ENCODE results near the gene BEND4.

- no peak for TF ChIP-seq POLR2A (IDR thresholded peaks at IDR 0.05)
- TF ChIP-seq, protein P1, sequence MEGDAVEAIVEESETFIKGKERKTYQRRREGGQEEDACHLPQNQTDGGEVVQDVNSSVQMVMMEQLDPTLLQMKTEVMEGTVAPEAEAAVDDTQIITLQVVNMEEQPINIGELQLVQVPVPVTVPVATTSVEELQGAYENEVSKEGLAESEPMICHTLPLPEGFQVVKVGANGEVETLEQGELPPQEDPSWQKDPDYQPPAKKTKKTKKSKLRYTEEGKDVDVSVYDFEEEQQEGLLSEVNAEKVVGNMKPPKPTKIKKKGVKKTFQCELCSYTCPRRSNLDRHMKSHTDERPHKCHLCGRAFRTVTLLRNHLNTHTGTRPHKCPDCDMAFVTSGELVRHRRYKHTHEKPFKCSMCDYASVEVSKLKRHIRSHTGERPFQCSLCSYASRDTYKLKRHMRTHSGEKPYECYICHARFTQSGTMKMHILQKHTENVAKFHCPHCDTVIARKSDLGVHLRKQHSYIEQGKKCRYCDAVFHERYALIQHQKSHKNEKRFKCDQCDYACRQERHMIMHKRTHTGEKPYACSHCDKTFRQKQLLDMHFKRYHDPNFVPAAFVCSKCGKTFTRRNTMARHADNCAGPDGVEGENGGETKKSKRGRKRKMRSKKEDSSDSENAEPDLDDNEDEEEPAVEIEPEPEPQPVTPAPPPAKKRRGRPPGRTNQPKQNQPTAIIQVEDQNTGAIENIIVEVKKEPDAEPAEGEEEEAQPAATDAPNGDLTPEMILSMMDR (IDR thresholded peaks at IDR 0.05): no peak
Observed at GRCh38 chr4:42132099-42132498, 20.4 kb downstream of the BEND4 start.

Measured in body of pancreas (tissue), 4 donors.